ENCODE data around the gene TLK1.

TLK1 gene

GRCh38 chr2:171066110-171066509, 94.6 kb downstream of the TLK1 start:
- no peak overlapping the region for H3K4me3 ChIP-seq (ENCODE audit: low read depth, low read length)
- DNase-seq (ENCODE audit: low read depth) = no peak
- TF ChIP-seq CTCF (IDR thresholded peaks at IDR 0.05; ENCODE audit: low read depth, low read length, missing control alignments) = no peak
- in situ Hi-C loops (cut with HindIII; ENCODE audit: low sequenced_read_pairs) = no loop called here

- no peak for DNase-seq (ENCODE audit: low read depth)
- TF ChIP-seq CTCF (IDR thresholded peaks at IDR 0.05; ENCODE audit: low read depth, low read length, missing control alignments) = no peak
- no peak overlapping the region for H3K4me3 ChIP-seq (ENCODE audit: low read depth, low read length)
- in situ Hi-C loops (cut with HindIII; ENCODE audit: low sequenced_read_pairs) = no loop called here
Measured at GRCh38 chr2:171057575-171057974, 103.1 kb downstream of the TLK1 start.

- peak; percentile 26 for DNase-seq (ENCODE audit: low read depth)
- in situ Hi-C loops (cut with HindIII; ENCODE audit: low sequenced_read_pairs) = no loop called here
- no peak overlapping the region for H3K4me3 ChIP-seq (ENCODE audit: low read depth, low read length)
- no peak for TF ChIP-seq CTCF (IDR thresholded peaks at IDR 0.05; ENCODE audit: low read depth, low read length, missing control alignments)
Measured at GRCh38 chr2:171056307-171056706, 104.4 kb downstream of the TLK1 start.

- DNase-seq (ENCODE audit: low read depth) = no peak
- TF ChIP-seq CTCF (IDR thresholded peaks at IDR 0.05; ENCODE audit: low read depth, low read length, missing control alignments) = no peak
- in situ Hi-C loops (cut with HindIII; ENCODE audit: low sequenced_read_pairs) = no loop called here
- no peak overlapping the region for H3K4me3 ChIP-seq (ENCODE audit: low read depth, low read length)
Measured at GRCh38 chr2:171049691-171050090, 111.0 kb downstream of the TLK1 start.

- DNase-seq (ENCODE audit: low read depth) = peak; percentile 29
- no peak overlapping the region for H3K4me3 ChIP-seq (ENCODE audit: low read depth, low read length)
- in situ Hi-C loops (cut with HindIII; ENCODE audit: low sequenced_read_pairs) = no loop called here
- no peak for TF ChIP-seq CTCF (IDR thresholded peaks at IDR 0.05; ENCODE audit: low read depth, low read length, missing control alignments)
Measured at GRCh38 chr2:171046048-171046560, 114.6 kb downstream of the TLK1 start.

GRCh38 chr2:171044416-171044815, 116.3 kb downstream of the TLK1 start:
- in situ Hi-C loops (cut with HindIII; ENCODE audit: low sequenced_read_pairs) = no loop called here
- DNase-seq (ENCODE audit: low read depth) = no peak
- H3K4me3 ChIP-seq (ENCODE audit: low read depth, low read length) = no peak overlapping the region
- TF ChIP-seq CTCF (IDR thresholded peaks at IDR 0.05; ENCODE audit: low read depth, low read length, missing control alignments) = no peak
